Measurements from ENCODE around the gene ANKRD65. TPM values are rescaled to one million over a fixed set of nuclear protein-coding genes. Genes with fewer than 3 reads are reported as not detected.
"Not testable (repeated sequence)": the region's sequence is repeated elsewhere in the genome, so short reads cannot be mapped to it uniquely, and the experiment has no call there.

The ANKRD65 gene
- total RNA-seq (1 to 10 TPM; 1.6 to 3.6 (median 2.9) TPM), polyA plus RNA-seq (4.5 TPM)
- long read RNA-seq, donor 1, partial matches to known transcripts = 14 of 16 reads
- long read RNA-seq, donor 1, other reads (novel, unspliced or antisense) = 2 of 16 reads
- long read RNA-seq, donor 2, partial matches to known transcripts = 4 of 4 reads
- long read RNA-seq, donor 2, other reads (novel, unspliced or antisense) = 0 of 4 reads
- long read RNA-seq, donor 3, partial matches to known transcripts = 7 of 7 reads
- long read RNA-seq, donor 3, other reads (novel, unspliced or antisense) = 0 of 7 reads
- long read RNA-seq, donor 4, partial matches to known transcripts = 6 of 9 reads
- long read RNA-seq, donor 4, other reads (novel, unspliced or antisense) = 3 of 9 reads

DNA sequence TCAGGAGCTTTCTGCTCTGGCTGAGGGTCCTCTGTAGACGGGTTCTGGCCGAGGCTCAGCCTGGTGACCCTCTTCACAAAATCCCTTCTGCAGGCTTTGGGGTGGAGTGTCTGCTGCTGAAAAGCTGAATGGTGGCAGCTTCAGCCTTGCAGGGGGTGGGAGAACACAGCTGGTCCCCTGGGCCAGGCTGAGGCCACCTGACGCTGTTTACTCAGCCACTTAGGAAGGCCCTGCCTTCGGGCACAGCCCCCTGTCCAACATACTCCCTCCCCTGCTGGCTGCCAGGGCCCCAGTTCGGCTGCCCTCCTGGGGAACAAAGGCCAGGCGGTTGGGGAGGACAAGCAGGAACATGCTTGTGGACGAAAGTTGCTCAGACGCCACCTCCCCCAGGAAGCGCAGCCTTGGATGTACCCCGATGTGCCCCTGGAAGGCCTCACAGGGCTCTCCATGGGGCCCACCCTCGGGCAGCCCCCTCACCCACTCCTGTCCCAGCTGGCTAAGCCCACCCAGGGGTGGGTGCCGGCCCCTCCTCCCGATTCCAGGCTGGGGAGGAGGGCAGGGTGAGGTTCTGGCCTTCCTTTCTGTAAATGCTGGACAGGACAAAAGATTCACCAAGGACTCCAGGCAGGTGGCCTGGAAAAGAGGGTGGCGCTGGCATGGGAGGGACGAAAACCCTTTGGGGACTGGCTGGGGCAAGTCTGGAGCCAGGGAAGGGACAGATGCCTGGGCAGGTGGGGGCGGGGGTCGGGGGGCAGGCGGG lies at the start of gene ANKRD65:
Gene ANKRD65, minus strand, starts transcription at position 130 of the 760 bp plus-strand sequence. CDS start 271 bp downstream, outside the sequence.
- no peaks in the 10 kb centered on the region for H3K27me3 ChIP-seq (ENCODE audit: control insufficient read depth, insufficient read depth)
- H3K27ac ChIP-seq (ENCODE audit: low read length) = no peak within 1 kb of the TSS
- H3K4me3 ChIP-seq (ENCODE audit: low read length) = peak within 1 kb of the TSS; percentile 53
- intact Hi-C loops (cut with DNase I) = no loop called here
- 78% methylated on average over 18 of the region's 18 CpGs for WGBS
- DNase-seq (peak in 2 of 3 donors; percentile 38 to 59), ATAC-seq (no peak)
- H3K9me3 ChIP-seq (ENCODE audit: control insufficient read depth, low read length) = no peaks in the 10 kb centered on the region
- no peaks in the 10 kb centered on the region for H3K4me1 ChIP-seq (ENCODE audit: control insufficient read depth, insufficient read depth, low read length)

- peak in 2 of 3 donors; percentile 37 to 51 for DNase-seq
- 84% methylated on average over 39 of the region's 44 CpGs for WGBS
- H3K4me3 ChIP-seq (ENCODE audit: low read length); H3K9me3 ChIP-seq (ENCODE audit: control insufficient read depth, low read length); ATAC-seq; H3K27me3 ChIP-seq (ENCODE audit: control insufficient read depth, insufficient read depth); H3K4me1 ChIP-seq (ENCODE audit: control insufficient read depth, insufficient read depth, low read length); H3K27ac ChIP-seq (ENCODE audit: low read length); intact Hi-C loops (cut with DNase I): not testable (repeated sequence)
These were observed 47.3 kb upstream of the ANKRD65 start for GRCh38 chr1:1468196-1468985.

DNA sequence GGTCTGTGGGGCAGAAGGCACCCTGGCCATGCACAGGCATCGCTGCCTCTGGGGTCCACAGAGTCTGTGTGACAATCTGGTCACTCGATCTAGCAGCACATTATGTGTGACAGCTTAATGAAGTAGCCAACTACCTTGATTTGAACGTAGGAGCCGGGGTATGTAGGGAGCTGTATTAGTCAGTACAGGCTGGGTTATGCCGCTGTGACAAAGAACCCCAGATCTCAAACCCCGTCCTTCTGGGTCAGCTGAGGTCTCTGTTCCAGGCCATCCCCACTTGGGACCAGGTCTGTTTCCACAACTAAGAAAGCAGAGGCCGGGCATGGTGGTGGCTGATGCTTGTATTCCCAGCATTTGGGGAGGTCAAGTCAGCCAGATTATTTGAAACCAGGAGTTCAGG lies 42.2 kb upstream of the ANKRD65 start:
- Histone ChIP-seq H3K27ac (ENCODE audit: low read length) (no peak overlapping the region), H3K4me3 (ENCODE audit: low read length) (no peak overlapping the region), H3K4me1 (ENCODE audit: control insufficient read depth, insufficient read depth, low read length) (no peaks in the 10 kb centered on the region), H3K9me3 (ENCODE audit: control insufficient read depth, low read length) (no peaks in the 10 kb centered on the region), H3K27me3 (ENCODE audit: control insufficient read depth, insufficient read depth) (no peaks in the 10 kb centered on the region)
- intact Hi-C loops (cut with DNase I) = no loop called here
- 81% methylated on average over 7 of the region's 7 CpGs for WGBS
- DNase-seq = peak in 1 of 3 donors; percentile 5
- no peak for ATAC-seq

DNA sequence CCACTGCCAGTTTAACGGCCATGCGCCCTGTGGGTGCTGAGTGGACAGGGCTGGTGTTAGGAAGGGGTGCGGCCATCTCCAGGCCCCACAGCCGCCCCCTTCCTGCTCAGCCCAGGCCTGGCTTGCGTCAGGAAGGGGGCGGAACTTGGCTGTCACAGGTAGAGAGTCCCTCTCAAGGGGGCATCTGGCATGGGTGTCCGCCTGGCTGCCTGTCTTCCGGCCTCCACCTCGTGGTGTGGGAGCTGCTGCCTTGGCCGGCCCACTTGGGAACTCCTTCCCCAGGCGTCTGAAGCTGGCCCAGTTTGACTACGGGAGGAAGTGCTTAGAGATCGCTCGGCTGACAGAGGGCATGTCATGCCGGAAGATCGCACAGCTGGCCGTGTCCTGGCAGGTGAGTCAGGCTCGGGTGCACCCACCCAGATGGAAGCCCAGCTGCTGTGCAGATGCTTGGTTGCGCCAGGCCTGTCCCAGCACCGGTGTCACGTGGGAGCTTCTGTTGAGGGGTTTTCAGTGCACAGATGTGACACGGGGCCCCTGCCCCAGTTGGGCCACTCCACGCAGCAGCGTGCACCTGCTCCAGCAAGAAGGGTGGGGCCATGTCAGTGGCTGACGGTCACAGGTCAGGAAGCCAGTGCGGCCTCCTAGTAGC lies 41.4 kb upstream of the ANKRD65 start:
- peak; percentile 45 to 83 (median 82) for DNase-seq
- Histone ChIP-seq H3K27ac (ENCODE audit: low read length) (no peak overlapping the region), H3K9me3 (ENCODE audit: control insufficient read depth, low read length) (no peaks in the 10 kb centered on the region), H3K4me1 (ENCODE audit: control insufficient read depth, insufficient read depth, low read length) (no peaks in the 10 kb centered on the region), H3K4me3 (ENCODE audit: low read length) (no peak overlapping the region), H3K27me3 (ENCODE audit: control insufficient read depth, insufficient read depth) (no peaks in the 10 kb centered on the region)
- ATAC-seq = peak; percentile 80 to 93
- WGBS = 52% methylated on average over 26 of the region's 26 CpGs
- intact Hi-C loops (cut with DNase I) = no loop called here

DNA sequence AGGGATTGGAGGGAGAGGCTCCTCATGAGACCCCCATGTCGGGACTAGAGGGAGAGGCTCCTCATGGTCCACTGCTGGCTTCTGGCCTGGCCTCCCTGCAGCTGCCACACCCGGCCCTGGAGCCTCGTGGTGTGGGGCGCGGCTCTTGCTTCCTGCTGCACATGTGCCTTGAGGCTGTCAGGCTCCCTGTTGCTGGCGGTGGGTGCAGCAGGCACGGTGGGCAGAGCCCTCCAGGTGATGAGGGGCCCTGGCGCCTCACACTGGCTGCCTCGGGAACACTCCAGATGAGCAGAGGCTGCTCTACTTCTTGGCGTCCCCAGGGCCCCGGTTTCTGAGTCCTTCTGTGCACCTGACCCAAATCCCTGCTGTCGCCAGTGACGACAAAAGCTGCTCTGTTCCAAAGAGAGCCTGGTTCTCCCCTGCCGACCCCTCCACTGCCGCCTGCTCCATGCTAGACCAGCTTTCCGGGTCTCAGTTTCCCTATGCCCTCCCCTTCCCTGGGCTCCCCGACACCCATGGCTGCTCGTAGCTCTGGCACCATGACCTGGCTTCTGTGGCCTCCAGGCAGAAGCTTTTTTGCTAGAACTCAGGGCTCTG lies 40.7 kb upstream of the ANKRD65 start:
- intact Hi-C loops (cut with DNase I) = no loop called here

DNA sequence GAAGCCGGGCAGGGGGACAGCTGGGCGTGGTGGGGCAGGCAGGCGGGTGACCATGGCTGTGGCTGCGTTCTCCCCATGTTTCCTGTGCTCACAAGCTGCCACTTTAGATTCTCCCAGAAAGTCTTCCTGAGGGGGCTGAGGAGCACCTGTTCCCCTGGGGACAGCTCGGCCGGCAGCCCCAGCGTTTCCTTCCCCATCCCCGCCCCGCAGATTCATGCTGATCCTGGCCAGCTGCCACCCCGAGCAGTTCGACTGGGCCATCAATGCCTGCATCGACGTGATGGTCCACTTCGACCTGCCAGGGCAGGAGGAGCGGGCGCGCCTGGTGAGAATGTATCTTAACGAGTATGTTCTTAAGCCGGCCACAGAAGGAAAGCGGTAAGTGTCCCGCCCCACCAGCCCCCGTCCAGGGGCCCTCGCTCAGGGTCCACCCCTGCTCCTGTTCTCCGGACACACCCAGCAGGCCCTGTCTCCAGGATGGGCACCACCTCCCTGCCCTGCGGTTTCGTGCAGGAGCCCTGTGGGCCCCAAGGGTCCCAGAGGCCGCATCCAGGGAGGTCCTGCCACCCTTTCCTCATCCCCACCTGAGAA lies 39.6 kb upstream of the ANKRD65 start:
- Histone ChIP-seq H3K4me3 (ENCODE audit: low read length) (no peak overlapping the region), H3K27me3 (ENCODE audit: control insufficient read depth, insufficient read depth) (no peaks in the 10 kb centered on the region), H3K27ac (ENCODE audit: low read length) (no peak overlapping the region), H3K9me3 (ENCODE audit: control insufficient read depth, low read length) (no peaks in the 10 kb centered on the region), H3K4me1 (ENCODE audit: control insufficient read depth, insufficient read depth, low read length) (no peaks in the 10 kb centered on the region)
- ATAC-seq (no peak), DNase-seq (peak in 2 of 3 donors; percentile 38 to 54)
- intact Hi-C loops (cut with DNase I) = no loop called here
- 68% methylated on average over 27 of the region's 27 CpGs for WGBS

More for the DNA sequence above, 40.7 kb upstream of the ANKRD65 start:
- peak in 1 of 3 donors; percentile 42 for DNase-seq
- no peaks in the 10 kb centered on the region for H3K9me3 ChIP-seq (ENCODE audit: control insufficient read depth, low read length)
- no peaks in the 10 kb centered on the region for H3K27me3 ChIP-seq (ENCODE audit: control insufficient read depth, insufficient read depth)
- no peak overlapping the region for H3K27ac ChIP-seq (ENCODE audit: low read length)
- WGBS = 62% methylated on average over 18 of the region's 18 CpGs
- no peak for ATAC-seq
- H3K4me1 ChIP-seq (ENCODE audit: control insufficient read depth, insufficient read depth, low read length) = no peaks in the 10 kb centered on the region
- H3K4me3 ChIP-seq (ENCODE audit: low read length) = no peak overlapping the region

- ATAC-seq; H3K4me3 ChIP-seq (ENCODE audit: low read length); H3K27me3 ChIP-seq (ENCODE audit: control insufficient read depth, insufficient read depth); intact Hi-C loops (cut with DNase I); H3K9me3 ChIP-seq (ENCODE audit: control insufficient read depth, low read length); H3K4me1 ChIP-seq (ENCODE audit: control insufficient read depth, insufficient read depth, low read length); H3K27ac ChIP-seq (ENCODE audit: low read length): not testable (repeated sequence)
- 93% methylated on average over 14 of the region's 14 CpGs for WGBS
- DNase-seq = peak in 1 of 3 donors; percentile 5
These were observed 38.6 kb upstream of the ANKRD65 start for GRCh38 chr1:1459711-1460110.

DNA sequence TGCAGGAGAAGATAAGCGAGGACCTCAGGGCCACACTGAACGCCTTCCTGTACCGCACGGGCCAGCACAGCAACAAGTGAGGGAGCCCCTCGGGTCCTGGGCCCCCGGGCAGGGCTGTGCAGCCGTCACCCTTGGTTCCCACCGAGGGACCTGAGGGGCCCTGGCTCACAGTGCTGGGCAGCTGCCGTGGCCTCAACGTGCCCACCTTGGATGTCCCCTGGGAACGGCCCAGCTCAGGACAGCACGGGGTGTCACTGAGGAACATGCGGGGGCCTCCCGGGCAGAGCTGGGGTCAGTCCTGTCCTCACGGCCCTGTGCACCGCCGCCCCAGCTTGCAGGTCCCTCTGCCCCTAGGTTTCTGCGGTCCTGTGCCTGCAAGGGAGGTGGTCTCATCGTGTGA lies 38.1 kb upstream of the ANKRD65 start:
- H3K27ac ChIP-seq (ENCODE audit: low read length); intact Hi-C loops (cut with DNase I); H3K4me3 ChIP-seq (ENCODE audit: low read length); H3K27me3 ChIP-seq (ENCODE audit: control insufficient read depth, insufficient read depth); ATAC-seq; H3K4me1 ChIP-seq (ENCODE audit: control insufficient read depth, insufficient read depth, low read length); H3K9me3 ChIP-seq (ENCODE audit: control insufficient read depth, low read length): not testable (repeated sequence)
- DNase-seq = peak in 1 of 3 donors; percentile 41
- WGBS = 89% methylated on average over 14 of the region's 19 CpGs

DNA sequence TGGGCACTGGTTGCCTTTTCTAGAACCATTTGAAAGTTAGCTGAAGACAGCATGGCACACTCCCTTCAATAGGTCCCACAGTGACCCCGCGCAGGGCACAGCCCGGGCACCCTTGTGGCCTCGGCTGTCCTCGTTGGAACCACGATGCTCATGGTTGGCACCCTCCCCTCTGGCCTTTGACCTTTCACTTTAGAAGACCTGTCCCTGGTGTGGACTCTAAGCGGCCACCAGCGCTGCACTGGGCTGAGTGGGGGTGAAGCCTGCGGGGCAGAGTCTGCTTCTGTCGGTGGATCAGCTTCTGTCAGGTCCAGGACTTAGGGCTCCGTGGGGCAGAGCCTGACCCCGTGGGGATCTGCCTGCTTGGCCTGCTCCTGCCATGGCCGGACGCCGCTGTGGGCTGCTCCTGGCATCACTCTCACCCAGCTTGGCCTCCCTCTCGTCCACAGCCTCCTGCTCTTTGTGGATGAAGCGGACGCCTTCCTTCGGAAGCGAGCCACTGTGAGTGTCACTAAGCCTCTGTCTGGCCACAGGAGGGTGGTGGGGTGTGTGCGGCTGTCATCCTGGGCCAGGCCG lies 35.7 kb upstream of the ANKRD65 start:
- intact Hi-C loops (cut with DNase I); H3K4me3 ChIP-seq (ENCODE audit: low read length); ATAC-seq; H3K27ac ChIP-seq (ENCODE audit: low read length); H3K27me3 ChIP-seq (ENCODE audit: control insufficient read depth, insufficient read depth); H3K9me3 ChIP-seq (ENCODE audit: control insufficient read depth, low read length); H3K4me1 ChIP-seq (ENCODE audit: control insufficient read depth, insufficient read depth, low read length): not testable (repeated sequence)
- DNase-seq = peak in 1 of 3 donors; percentile 12
- WGBS = 84% methylated on average over 18 of the region's 22 CpGs

DNA sequence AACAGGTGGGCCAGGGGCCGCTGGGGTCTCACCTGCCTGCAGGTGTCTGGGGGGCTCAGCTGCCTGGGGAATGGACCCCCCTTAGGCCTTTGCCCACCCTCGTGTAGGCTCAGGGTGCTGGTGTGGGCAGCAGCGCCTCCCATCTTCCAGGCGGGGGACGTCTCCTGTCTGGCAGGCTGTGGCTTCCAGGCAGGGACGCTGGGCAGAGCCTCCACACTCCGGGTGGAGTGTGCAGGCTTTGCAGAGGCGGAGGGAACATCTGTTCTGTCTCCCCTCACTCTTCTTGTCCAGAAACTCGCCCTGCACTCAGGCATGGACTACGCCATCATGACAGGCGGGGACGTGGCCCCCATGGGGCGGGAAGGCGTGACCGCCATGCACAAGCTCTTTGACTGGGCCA lies 34.9 kb upstream of the ANKRD65 start:
- H3K4me1 ChIP-seq (ENCODE audit: control insufficient read depth, insufficient read depth, low read length); ATAC-seq: not testable (repeated sequence)
- 78% methylated on average over 1 of the region's 15 CpGs for WGBS

More for the DNA sequence above, 34.9 kb upstream of the ANKRD65 start:
- H3K4me3 ChIP-seq (ENCODE audit: low read length); intact Hi-C loops (cut with DNase I); H3K27ac ChIP-seq (ENCODE audit: low read length); DNase-seq; H3K9me3 ChIP-seq (ENCODE audit: control insufficient read depth, low read length); H3K27me3 ChIP-seq (ENCODE audit: control insufficient read depth, insufficient read depth): not testable (repeated sequence)
